Hepatocyte (in vitro differentiated cells): ENCODE data around the gene PKM. TPM values are rescaled to one million over a fixed set of nuclear protein-coding genes. Genes with fewer than 3 reads are reported as not detected.
"Not testable (repeated sequence)": the region's sequence is repeated elsewhere in the genome, so short reads cannot be mapped to it uniquely, and the experiment has no call there.

Source experiments
- DNase-seq: peaks from one replicate; pipeline ENCODE4 v3.0.0-alpha.2; 2016; ENCODE audit warnings: low spot score
- H2AFZ ChIP-seq: fragments of 200-600 bp; sonication (generic); 2 replicates; pipeline ENCODE4 v1.6.0; 2016; ENCODE audit warnings: antibody characterized with exemption, mild to moderate bottlenecking
- H3K27ac ChIP-seq: fragments of 200-600 bp; sonication (generic); 2 replicates; pipeline ENCODE4 v1.5.1; 2016; ENCODE audit warnings: mild to moderate bottlenecking
- H3K27me3 ChIP-seq: fragments of 200-600 bp; sonication (generic); 2 replicates; pipeline ENCODE4 v1.6.1; 2016
- H3K36me3 ChIP-seq: fragments of 200-600 bp; sonication (generic); replicated peaks from 2 replicates; pipeline ENCODE4 v1.5.1; 2016; ENCODE audit warnings: low read depth; ENCODE audit not compliant: insufficient read depth
- H3K4me1 ChIP-seq: fragments of 200-600 bp; sonication (generic); 2 replicates; pipeline ENCODE4 v1.5.1; 2016; ENCODE audit warnings: mild to moderate bottlenecking, moderate library complexity; ENCODE audit not compliant: insufficient read depth
- H3K4me2 ChIP-seq: fragments of 200-600 bp; sonication (generic); 2 replicates; pipeline ENCODE4 v1.6.0; 2016
- H3K4me3 ChIP-seq: fragments of 200-600 bp; sonication (generic); 2 replicates; pipeline ENCODE4 v1.5.1; 2016; ENCODE audit warnings: mild to moderate bottlenecking
- H3K79me2 ChIP-seq: fragments of 200-600 bp; sonication (generic); 2 replicates; pipeline ENCODE4 v1.6.0; 2017; ENCODE audit warnings: mild to moderate bottlenecking
- H3K9me2 ChIP-seq: fragments of 200-600 bp; sonication (generic); replicated peaks from 2 replicates; pipeline ENCODE4 v1.6.0; 2017; ENCODE audit warnings: mild to moderate bottlenecking; ENCODE audit not compliant: insufficient read depth
- H3K9me3 ChIP-seq: fragments of 200-600 bp; sonication (generic); 2 replicates; pipeline ENCODE4 v1.5.1; 2016; ENCODE audit warnings: low read depth, mild to moderate bottlenecking
- H4K20me1 ChIP-seq: fragments of 200-600 bp; sonication (generic); 2 replicates; pipeline ENCODE4 v1.6.0; 2016; ENCODE audit warnings: mild to moderate bottlenecking; ENCODE audit not compliant: insufficient read depth, poor library complexity, severe bottlenecking
- CTCF ChIP-seq: fragments of 200-600 bp; sonication (generic); IDR thresholded peaks from 2 replicates; pipeline ENCODE4 v1.5.1; 2016; ENCODE audit warnings: antibody characterized with exemption, mild to moderate bottlenecking; ENCODE audit not compliant: poor library complexity
- EZH2 ChIP-seq: fragments of 200-600 bp; sonication (generic); IDR thresholded peaks from 2 replicates; pipeline ENCODE4 v1.6.1; 2016; ENCODE audit warnings: antibody characterized with exemption, mild to moderate bottlenecking, borderline replicate concordance
- EZH2phosphoT487 ChIP-seq: fragments of 200-600 bp; sonication (generic); IDR thresholded peaks from one replicate; pipeline ENCODE4 v1.6.1; 2018; ENCODE audit warnings: antibody characterized with exemption, mild to moderate bottlenecking, low read depth, moderate library complexity; ENCODE audit not compliant: unreplicated experiment, severe bottlenecking
- WGBS: methylation state at CpG from one replicate; pipeline ENCODE4 v1.1.6; 2016; ENCODE audit warnings: low lambda C conversion rate; ENCODE audit errors: missing lambda C conversion rate; 5-methylcytosine and 5-hydroxymethylcytosine counted together
- polyA plus RNA-seq: library from polyadenylated mRNA; unstranded; fragments of >200 nt; fragmentation: Nextera tagmentation; extraction: Ambion mirVana; gene quantifications from 2 replicates; pipeline ENCODE4 v1.2.1, GENCODE V29; 2016
- total RNA-seq: library from RNA; depleted of rRNA; stranded (reverse); fragments of >200 nt; gene quantifications from 2 replicates; pipeline ENCODE4 v1.2.3, GENCODE V29; 2014

Gene PKM
- total and polyA plus RNA-seq, 2 experiments from 2014 or later, result 314 to 376 TPM

- Histone ChIP-seq H3K36me3 (no peaks in the 10 kb centered on the region), H3K4me1 (peaks cover 9% of the 10 kb centered on the region), H2AFZ (no peak overlapping the region), H3K4me3 (no peak overlapping the region), H3K4me2 (no peak overlapping the region), H3K9me2 (no peaks in the 10 kb centered on the region), H3K9me3 (no peaks in the 10 kb centered on the region), H3K79me2 (no peaks in the 10 kb centered on the region), H3K27ac (no peak overlapping the region), H3K27me3 (no peaks in the 10 kb centered on the region), H4K20me1 (no peaks in the 10 kb centered on the region)
- no peak for DNase-seq
- no peak for TF ChIP-seq EZH2
- TF ChIP-seq CTCF, result no peak
- TF ChIP-seq EZH2phosphoT487, result no peak
- 92% methylated on average over 6 of the region's 6 CpGs for WGBS
Observed at GRCh38 chr15:72173401-72173800, 57.6 kb downstream of the PKM start.

DNA sequence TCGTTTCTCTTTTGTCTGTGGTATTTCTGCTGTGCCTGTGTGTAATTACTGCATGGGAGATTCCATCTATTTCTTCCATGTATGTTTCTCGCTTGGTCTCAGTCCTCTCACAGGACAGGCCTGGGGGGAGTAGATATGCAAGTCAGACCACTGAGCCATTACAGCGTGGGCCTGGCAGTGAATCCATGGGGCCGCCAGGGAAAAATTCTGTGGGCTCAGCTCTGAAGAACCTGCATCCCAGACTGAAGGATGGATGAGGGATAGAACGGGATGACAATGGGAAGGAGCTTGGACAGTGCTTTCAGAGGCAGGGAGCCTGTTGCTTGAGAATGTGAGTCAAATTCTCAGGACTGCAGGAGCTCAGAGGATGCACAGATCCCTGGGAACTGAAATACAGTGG is 58.2 kb downstream of the PKM start:
- 81% methylated on average over 5 of the region's 5 CpGs for whole genome bisulfite sequencing
- H4K20me1 ChIP-seq, result no peaks in the 10 kb centered on the region
- H3K9me3 ChIP-seq, result no peaks in the 10 kb centered on the region
- no peak for TF ChIP-seq EZH2
- no peak for TF ChIP-seq CTCF
- no peak for TF ChIP-seq EZH2phosphoT487
- H3K36me3 ChIP-seq, result no peaks in the 10 kb centered on the region
- no peaks in the 10 kb centered on the region for H3K79me2 ChIP-seq
- H2AFZ ChIP-seq, result no peak overlapping the region
- no peak overlapping the region for H3K4me2 ChIP-seq
- H3K4me1 ChIP-seq, result peaks cover 15% of the 10 kb centered on the region
- no peak overlapping the region for H3K27ac ChIP-seq
- H3K27me3 ChIP-seq, result no peaks in the 10 kb centered on the region
- DNase-seq, result no peak
- no peak overlapping the region for H3K4me3 ChIP-seq
- no peaks in the 10 kb centered on the region for H3K9me2 ChIP-seq

DNA sequence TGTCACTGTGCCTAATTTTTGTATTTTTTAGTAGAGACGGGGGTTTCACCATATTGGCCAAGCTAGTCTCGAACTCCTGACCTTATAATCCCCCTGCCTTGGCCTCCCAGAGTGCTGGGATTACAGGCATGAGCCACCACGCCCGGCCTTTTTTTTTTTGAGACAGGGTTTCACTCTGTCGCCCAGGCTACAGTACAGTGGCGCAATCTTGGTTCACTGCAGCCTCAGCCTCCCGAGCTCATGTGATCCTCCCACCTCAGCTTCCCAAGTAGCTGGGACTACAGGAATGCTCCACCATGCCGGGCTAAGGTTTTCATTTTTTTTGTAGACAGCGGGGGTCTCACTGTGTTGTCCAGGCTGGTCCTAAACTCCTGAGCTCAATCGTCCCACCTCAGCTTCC is 59.0 kb downstream of the PKM start:
- not testable (repeated sequence) for H3K9me2 ChIP-seq, H3K4me2 ChIP-seq, DNase-seq, H3K4me3 ChIP-seq, H3K27me3 ChIP-seq, H3K79me2 ChIP-seq, H2AFZ ChIP-seq, H3K27ac ChIP-seq, H4K20me1 ChIP-seq, H3K9me3 ChIP-seq, H3K36me3 ChIP-seq
- H3K4me1 ChIP-seq, result peaks cover 19% of the 10 kb centered on the region
- WGBS, result 83% methylated on average over 10 of the region's 10 CpGs

DNA sequence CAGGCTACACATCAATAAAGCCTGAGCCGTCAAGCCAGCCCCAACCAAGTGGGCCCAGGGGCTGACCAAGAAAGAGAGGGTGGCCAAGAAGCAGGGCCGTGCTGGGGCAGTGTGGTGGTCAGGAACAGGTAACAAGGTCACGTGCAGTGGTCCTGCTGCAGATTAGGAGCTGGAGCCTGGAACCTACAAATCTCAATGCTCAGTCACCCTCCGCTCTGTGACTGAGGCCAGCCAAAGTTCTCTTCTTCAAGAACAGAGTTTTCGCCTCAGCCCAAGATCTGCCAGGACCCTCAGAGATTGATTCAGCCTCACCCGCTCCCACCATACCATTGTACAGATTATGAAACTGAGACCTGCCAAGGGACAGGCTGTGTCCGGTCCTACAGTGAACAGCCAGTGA is 60.3 kb downstream of the PKM start:
- DNase-seq, result no peak
- H3K9me2 ChIP-seq, result no peaks in the 10 kb centered on the region
- H3K27me3 ChIP-seq, result no peaks in the 10 kb centered on the region
- H3K4me3 ChIP-seq, result no peak overlapping the region
- H3K79me2 ChIP-seq, result no peaks in the 10 kb centered on the region
- no peaks in the 10 kb centered on the region for H3K9me3 ChIP-seq
- H3K27ac ChIP-seq, result peak overlapping the region; percentile 81
- no peaks in the 10 kb centered on the region for H4K20me1 ChIP-seq
- no peaks in the 10 kb centered on the region for H3K36me3 ChIP-seq
- peaks cover 19% of the 10 kb centered on the region for H3K4me1 ChIP-seq
- no peak overlapping the region for H2AFZ ChIP-seq
- H3K4me2 ChIP-seq, result no peak overlapping the region
- TF ChIP-seq EZH2phosphoT487 (no peak), CTCF (no peak), EZH2 (no peak)
- 91% methylated on average over 7 of the region's 7 CpGs for WGBS
